CD8-positive, alpha-beta memory T cell (primary cell): ENCODE results near the gene PRR35. TPM values are rescaled to one million over a fixed set of nuclear protein-coding genes. Genes with fewer than 3 reads are reported as not detected.
A peak's percentile ranks its signal among the peaks of the same experiment; 100 is the strongest.

Experiments
- CTCF ChIA-PET: fragments of 350-600 bp; sonication (Branson Sonifier 250); formaldehyde crosslinking; loops from one replicate; lab custom pipeline; 2021; ENCODE audit warnings: antibody characterized with exemption; lab: Charles Lee
- POLR2A ChIA-PET: fragments of 350-600 bp; sonication (Branson Sonifier 250); formaldehyde crosslinking; loops from one replicate; lab custom pipeline; 2021; ENCODE audit warnings: antibody characterized with exemption; lab: Charles Lee
- DNase-seq, 5 donors: peaks; one replicate each; pipeline versions ENCODE4 v3.0.0 to v3.0.0-alpha.2; 2020 to 2022; ENCODE audit warnings: mixed read lengths in 1 of 5
- H3K27ac ChIP-seq: one replicate; pipeline ENCODE4 v1.7.0; 2013; ENCODE audit warnings: low read depth, mild to moderate bottlenecking, low read length, moderate library complexity
- H3K27me3 ChIP-seq: 2 replicates; pipeline ENCODE4 v1.7.0; 2013; ENCODE audit warnings: low read length, mild to moderate bottlenecking; ENCODE audit not compliant: insufficient read depth, poor library complexity, severe bottlenecking
- H3K36me3 ChIP-seq: 2 replicates; pipeline ENCODE4 v1.7.0; 2013; ENCODE audit warnings: mild to moderate bottlenecking, low read length, moderate library complexity; ENCODE audit not compliant: insufficient read depth
- H3K4me1 ChIP-seq: 2 replicates; pipeline ENCODE4 v1.7.0; 2013; ENCODE audit warnings: mild to moderate bottlenecking, low read length, moderate library complexity; ENCODE audit not compliant: insufficient read depth
- H3K4me3 ChIP-seq: 2 replicates; pipeline ENCODE4 v1.7.0; 2013; ENCODE audit warnings: mild to moderate bottlenecking, low read length
- H3K9me3 ChIP-seq: 2 replicates; pipeline ENCODE4 v1.7.0; 2013; ENCODE audit warnings: mild to moderate bottlenecking, low read length
- H3K27ac Mint-ChIP-seq, 8 donors: one replicate each; pipeline ENCODE4 v1.8.0; 2020 to 2021; ENCODE audit warnings: mixed read lengths in 8 of 8, mild to moderate bottlenecking in 6 of 8, inconsistent platforms in 3 of 8, moderate library complexity in 3 of 8
- H3K27me3 Mint-ChIP-seq, 2 donors: one replicate each; pipeline ENCODE4 v1.8.0; 2020 to 2021; ENCODE audit warnings: mixed read lengths in 2 of 2, mild to moderate bottlenecking in 1 of 2, moderate library complexity in 1 of 2
- H3K36me3 Mint-ChIP-seq, 3 donors: one replicate each; pipeline ENCODE4 v1.8.0; 2020 to 2021; ENCODE audit warnings: mixed read lengths in 3 of 3, inconsistent platforms in 1 of 3, mild to moderate bottlenecking in 1 of 3
- H3K4me1 Mint-ChIP-seq, 3 donors: one replicate each; pipeline ENCODE4 v1.8.0; 2020 to 2021; ENCODE audit warnings: mixed read lengths in 3 of 3, inconsistent platforms in 1 of 3, mild to moderate bottlenecking in 1 of 3
- H3K4me3 Mint-ChIP-seq, 7 donors: one replicate each; pipeline ENCODE4 v1.8.0; 2020 to 2021; ENCODE audit warnings: mixed read lengths in 7 of 7, mild to moderate bottlenecking in 6 of 7, moderate library complexity in 4 of 7, inconsistent platforms in 2 of 7
- H3K9me3 Mint-ChIP-seq, 5 donors: one replicate each; pipeline ENCODE4 v1.8.0; 2020 to 2022; ENCODE audit warnings: mixed read lengths in 5 of 5, mild to moderate bottlenecking in 3 of 5, moderate library complexity in 2 of 5, inconsistent platforms in 1 of 5
- polyA plus RNA-seq: library from polyadenylated mRNA; unstranded; fragments of 300-500 nt; fragmentation: Illumina TruSeq; gene quantifications from one replicate; pipeline ENCODE4 v1.2.3, GENCODE V29; 2021
- total RNA-seq, 2 experiments: library from RNA; stranded (reverse); gene quantifications; one replicate each; pipeline ENCODE4 v1.2.3, GENCODE V29; 2021

Gene PRR35
- total and polyA plus RNA-seq, 3 experiments from 2014 or later, result not detected

- Mint-ChIP-seq H3K4me1 (peaks cover 0 to 16% (median 7%) of the 10 kb centered on the region in 3 donors), H3K36me3 (peaks cover 0 to 2% (median 0%) of the 10 kb centered on the region in 3 donors), H3K4me3 (no peak overlapping the region), H3K27ac (no peak overlapping the region), H3K9me3 (no peaks in the 10 kb centered on the region), H3K27me3 (peaks cover 0 to 4% of the 10 kb centered on the region in 2 donors)
- CTCF ChIA-PET, result no interaction called here
- POLR2A ChIA-PET, result interaction anchor here (0.6 kb wide), 1 partner anchor 25 kb away, joined by 3 read pairs; no protein-coding TSS in a partner anchor
- Histone ChIP-seq H3K36me3 (no peaks in the 10 kb centered on the region), H3K9me3 (no peaks in the 10 kb centered on the region), H3K4me1 (peaks cover 17% of the 10 kb centered on the region), H3K27ac (no peak overlapping the region), H3K4me3 (no peak overlapping the region), H3K27me3 (no peaks in the 10 kb centered on the region)
- no peak for DNase-seq
Observed at GRCh38 chr16:583815-584591, 23.8 kb downstream of the PRR35 start.

DNA sequence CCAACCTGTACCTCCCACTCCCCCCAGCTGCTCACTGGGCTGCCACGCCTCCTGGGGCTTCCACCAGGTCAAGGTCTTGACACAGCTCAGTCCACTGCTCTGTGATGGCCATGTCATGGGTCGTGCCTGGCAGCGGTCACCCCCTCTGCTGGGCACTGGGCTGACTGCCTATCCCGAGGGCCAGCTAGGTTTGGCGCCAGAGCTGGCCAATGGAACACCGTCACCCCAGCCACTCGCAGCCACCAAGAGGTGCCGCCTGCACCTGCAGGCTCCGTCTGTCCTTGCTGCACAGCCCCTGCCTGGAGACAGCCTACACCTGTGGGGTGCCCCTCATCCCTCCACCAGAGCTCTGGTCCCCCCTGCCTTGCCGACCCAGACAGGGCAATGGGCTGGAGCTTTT, 25.2 kb downstream of the PRR35 start:
- Histone ChIP-seq H3K27ac (no peak overlapping the region), H3K36me3 (no peaks in the 10 kb centered on the region), H3K9me3 (no peaks in the 10 kb centered on the region), H3K4me3 (no peak overlapping the region), H3K27me3 (no peaks in the 10 kb centered on the region), H3K4me1 (peaks cover 17% of the 10 kb centered on the region)
- H3K4me1 Mint-ChIP-seq, result peaks cover 0 to 17% (median 7%) of the 10 kb centered on the region in 3 donors
- ChIA-PET POLR2A (no interaction called here), CTCF (interaction anchor here (0.5 kb wide), 1 partner anchor 8 kb away, joined by 4 read pairs; no protein-coding TSS in a partner anchor)
- H3K9me3 Mint-ChIP-seq, result no peaks in the 10 kb centered on the region
- no peak for DNase-seq
- H3K27ac Mint-ChIP-seq, result peak overlapping the region in 1 of 8 donors; percentile 45
- H3K27me3 Mint-ChIP-seq, result peaks cover 0 to 4% of the 10 kb centered on the region in 2 donors
- peaks cover 0 to 8% (median 0%) of the 10 kb centered on the region in 3 donors for H3K36me3 Mint-ChIP-seq
- peak overlapping the region in 1 of 7 donors; percentile 54 for H3K4me3 Mint-ChIP-seq

DNA sequence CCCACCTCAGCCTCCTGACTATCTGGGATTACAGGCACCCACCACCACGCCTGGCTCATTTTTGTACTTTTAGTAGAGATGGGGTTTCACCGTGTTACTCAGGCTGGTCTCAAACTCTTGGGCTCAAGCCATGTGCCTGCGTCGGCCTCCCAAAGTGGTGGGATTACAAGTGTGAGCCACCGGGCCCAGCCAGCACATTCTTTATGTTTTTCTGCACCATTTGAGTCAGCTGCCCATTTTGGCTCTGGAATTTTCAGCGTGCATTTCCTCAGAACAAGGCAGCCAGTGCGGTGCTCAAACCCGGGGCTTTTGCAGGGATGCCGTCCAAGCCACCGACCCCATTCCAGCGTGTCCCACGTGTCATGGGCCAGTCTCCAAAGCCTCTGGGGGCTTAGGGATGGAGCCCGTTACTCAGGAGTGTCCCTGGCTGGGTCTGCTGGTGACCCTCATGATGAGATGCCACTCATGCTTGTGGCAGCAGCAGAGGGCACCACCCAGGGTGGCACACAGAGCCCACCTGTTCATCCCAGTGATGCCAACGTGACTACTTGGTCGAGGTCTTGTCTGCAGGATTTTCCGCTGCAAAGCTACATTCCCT, 26.0 kb downstream of the PRR35 start:
- POLR2A ChIA-PET, result no interaction called here
- H3K4me3 Mint-ChIP-seq, result peak overlapping the region in 1 of 7 donors; percentile 54
- Histone ChIP-seq H3K4me3 (no peak overlapping the region), H3K27ac (no peak overlapping the region), H3K9me3 (no peaks in the 10 kb centered on the region), H3K27me3 (no peaks in the 10 kb centered on the region), H3K36me3 (no peaks in the 10 kb centered on the region), H3K4me1 (peaks cover 24% of the 10 kb centered on the region)
- no peaks in the 10 kb centered on the region for H3K9me3 Mint-ChIP-seq
- H3K27ac Mint-ChIP-seq, result peak overlapping the region in 1 of 8 donors; percentile 45
- peaks cover 0 to 4% of the 10 kb centered on the region in 2 donors for H3K27me3 Mint-ChIP-seq
- peaks cover 0 to 8% (median 0%) of the 10 kb centered on the region in 3 donors for H3K36me3 Mint-ChIP-seq
- no peak for DNase-seq
- H3K4me1 Mint-ChIP-seq, result peaks cover 8 to 25% (median 13%) of the 10 kb centered on the region in 3 donors
- CTCF ChIA-PET, result interaction anchor here (0.5 kb wide), 1 partner anchor 9 kb away, joined by 4 read pairs; no protein-coding TSS in a partner anchor

- ChIA-PET POLR2A (interaction anchor here (2.2 kb wide), 1 partner anchor 50 kb away, joined by 7 read pairs; the partner anchor contains the start of gene METTL26), CTCF (no interaction called here)
- Histone ChIP-seq H3K36me3 (no peaks in the 10 kb centered on the region), H3K9me3 (no peaks in the 10 kb centered on the region), H3K27ac (no peak overlapping the region), H3K27me3 (no peaks in the 10 kb centered on the region), H3K4me3 (no peak overlapping the region), H3K4me1 (peaks cover 26% of the 10 kb centered on the region)
- peaks cover 13 to 30% (median 17%) of the 10 kb centered on the region in 3 donors for H3K4me1 Mint-ChIP-seq
- peaks cover 0 to 4% of the 10 kb centered on the region in 2 donors for H3K27me3 Mint-ChIP-seq
- no peaks in the 10 kb centered on the region for H3K9me3 Mint-ChIP-seq
- peaks cover 0 to 8% (median 0%) of the 10 kb centered on the region in 3 donors for H3K36me3 Mint-ChIP-seq
- DNase-seq, result no peak
- peak overlapping the region; percentile 55 to 98 (median 95) for H3K4me3 Mint-ChIP-seq
- H3K27ac Mint-ChIP-seq, result peak overlapping the region in 6 of 8 donors; percentile 57 to 98 (median 68)
Observed at GRCh38 chr16:586645-587590, 26.7 kb downstream of the PRR35 start.

DNA sequence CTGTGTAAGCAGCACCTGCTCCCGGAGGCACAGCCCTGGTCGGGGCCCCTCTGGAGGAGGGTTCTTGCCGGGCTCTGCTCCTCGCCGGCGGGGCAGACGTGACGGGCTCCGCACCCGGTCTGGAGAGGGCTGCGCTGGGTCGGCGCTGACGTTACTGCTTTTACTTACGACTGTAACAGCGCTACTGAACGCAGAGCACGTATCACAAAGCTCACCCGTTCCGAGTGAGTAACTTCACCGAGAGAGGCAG, 28.4 kb downstream of the PRR35 start:
- H3K9me3 ChIP-seq, result no peaks in the 10 kb centered on the region
- H3K4me1 ChIP-seq, result peaks cover 26% of the 10 kb centered on the region
- H3K9me3 Mint-ChIP-seq, result no peaks in the 10 kb centered on the region
- POLR2A ChIA-PET, result interaction anchor here (0.5 to 2.2 kb wide), 5 partner anchors 19 to 206 kb away, joined by 3 to 7 read pairs (median 3); partner anchors contain the start of genes CAPN15, JMJD8, METTL26 and PIGQ
- H3K27me3 Mint-ChIP-seq, result peaks cover 0 to 4% of the 10 kb centered on the region in 2 donors
- no peaks in the 10 kb centered on the region for H3K36me3 ChIP-seq
- peak overlapping the region; percentile 88 to 98 (median 96) for H3K4me3 Mint-ChIP-seq
- H3K36me3 Mint-ChIP-seq, result peaks cover 0 to 17% (median 0%) of the 10 kb centered on the region in 3 donors
- CTCF ChIA-PET, result interaction anchor here (1.8 kb wide), 1 partner anchor 9 kb away, joined by 7 read pairs; no protein-coding TSS in a partner anchor
- H3K27ac ChIP-seq, result peak overlapping the region; percentile 87
- peaks cover 21 to 45% (median 24%) of the 10 kb centered on the region in 3 donors for H3K4me1 Mint-ChIP-seq
- peak overlapping the region; percentile 89 to 99 (median 98) for H3K27ac Mint-ChIP-seq
- H3K4me3 ChIP-seq, result peak overlapping the region; percentile 83
- H3K27me3 ChIP-seq, result no peaks in the 10 kb centered on the region
- peak in 3 of 5 donors; percentile 46 to 82 (median 47) for DNase-seq

DNA sequence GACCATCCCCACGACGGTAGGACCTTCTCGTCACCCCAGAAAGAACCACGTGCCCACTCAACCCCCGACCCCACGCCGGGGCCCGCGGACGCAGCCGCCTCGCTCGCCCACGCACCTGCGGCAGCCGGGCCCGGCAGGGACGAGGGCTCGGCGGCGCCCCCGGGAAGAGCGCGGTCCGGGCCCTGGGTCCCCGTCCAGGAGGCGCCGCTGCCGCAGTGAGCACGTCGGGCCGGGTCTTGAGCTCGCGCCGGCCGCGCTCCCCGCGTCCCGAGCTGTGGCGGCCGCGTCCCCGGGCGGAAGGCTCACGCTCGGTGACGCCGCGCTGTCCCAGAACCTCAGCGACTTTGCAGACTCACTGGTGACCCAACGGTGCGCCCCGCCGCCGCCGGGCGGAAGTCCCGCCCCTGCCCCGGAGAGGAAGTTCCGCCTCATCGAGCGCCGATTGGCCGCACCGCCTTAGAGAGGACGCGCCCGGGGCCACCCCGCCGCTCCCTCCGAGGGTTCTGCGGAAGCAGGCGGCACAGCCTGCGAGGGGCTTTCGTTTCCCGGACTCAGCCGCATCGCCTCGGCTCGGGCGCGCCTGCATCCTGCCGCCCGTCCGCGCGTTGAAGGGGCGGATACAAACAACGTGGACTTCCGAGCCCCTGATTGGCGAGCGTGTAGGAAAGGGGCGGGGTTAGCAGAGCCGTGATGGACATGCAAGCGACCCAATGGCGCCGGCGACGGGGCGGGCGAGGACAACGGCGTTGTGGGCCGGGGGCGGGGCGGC, 28.9 kb downstream of the PRR35 start:
- Mint-ChIP-seq H3K9me3 (no peaks in the 10 kb centered on the region), H3K36me3 (peaks cover 0 to 19% (median 0%) of the 10 kb centered on the region in 3 donors), H3K4me3 (peak overlapping the region; percentile 88 to 100 (median 97)), H3K27ac (peak overlapping the region; percentile 89 to 100 (median 99)), H3K27me3 (peaks cover 0 to 4% of the 10 kb centered on the region in 2 donors), H3K4me1 (peaks cover 24 to 48% (median 26%) of the 10 kb centered on the region in 3 donors)
- ChIA-PET POLR2A (interaction anchor here (0.5 to 2.2 kb wide), 5 partner anchors 19 to 206 kb away, joined by 3 to 7 read pairs (median 3); partner anchors contain the start of genes CAPN15, JMJD8, METTL26 and PIGQ), CTCF (interaction anchor here (1.8 kb wide), 1 partner anchor 10 kb away, joined by 7 read pairs; no protein-coding TSS in a partner anchor)
- no peaks in the 10 kb centered on the region for H3K36me3 ChIP-seq
- no peaks in the 10 kb centered on the region for H3K27me3 ChIP-seq
- no peaks in the 10 kb centered on the region for H3K9me3 ChIP-seq
- peaks cover 26% of the 10 kb centered on the region for H3K4me1 ChIP-seq
- peak; percentile 98 to 99 (median 99) for DNase-seq
- H3K27ac ChIP-seq, result peak overlapping the region; percentile 87
- peak overlapping the region; percentile 83 for H3K4me3 ChIP-seq
